Measurements from ENCODE around the gene GOLGA6L26. TPM values are rescaled to one million over a fixed set of nuclear protein-coding genes. Genes with fewer than 3 reads are reported as not detected.

The GOLGA6L26 gene
- total and polyA plus RNA-seq, 2 donors (not counting 1 experiment from before 2014, with no cell fraction given): not detected

Other genes with a start within 250 kb of the GOLGA6L26 start
- not detected in 2 replicates for gene GOLGA6L1, start 197.4 kb downstream of the GOLGA6L26 start, total RNA-seq
- not detected in 2 replicates for gene GOLGA6L1, start 197.4 kb downstream of the GOLGA6L26 start, polyA plus RNA-seq
- under 0.01 TPM in 1 of 2 replicates, not detected in the other for gene GOLGA8S, start 20.6 kb upstream of the GOLGA6L26 start, total RNA-seq
- 0.01 and 0.03 TPM in 2 replicates for gene GOLGA8S, start 20.6 kb upstream of the GOLGA6L26 start, polyA plus RNA-seq
- gene GOLGA6L2, start 113.0 kb upstream of the GOLGA6L26 start, total RNA-seq: not detected in 2 replicates
- not detected in 2 replicates for gene GOLGA6L2, start 113.0 kb upstream of the GOLGA6L26 start, polyA plus RNA-seq
- gene MKRN3, start 231.5 kb upstream of the GOLGA6L26 start, total RNA-seq: under 0.01 and 0.77 TPM in 2 replicates
- gene MKRN3, start 231.5 kb upstream of the GOLGA6L26 start, polyA plus RNA-seq: 0.14 TPM in 1 of 2 replicates, not detected in the other